Measurements from ENCODE around the gene AQP12B.
"Not testable (repeated sequence)": the region's sequence is repeated elsewhere in the genome, so short reads cannot be mapped to it uniquely, and the experiment has no call there.

Gene AQP12B

DNA sequence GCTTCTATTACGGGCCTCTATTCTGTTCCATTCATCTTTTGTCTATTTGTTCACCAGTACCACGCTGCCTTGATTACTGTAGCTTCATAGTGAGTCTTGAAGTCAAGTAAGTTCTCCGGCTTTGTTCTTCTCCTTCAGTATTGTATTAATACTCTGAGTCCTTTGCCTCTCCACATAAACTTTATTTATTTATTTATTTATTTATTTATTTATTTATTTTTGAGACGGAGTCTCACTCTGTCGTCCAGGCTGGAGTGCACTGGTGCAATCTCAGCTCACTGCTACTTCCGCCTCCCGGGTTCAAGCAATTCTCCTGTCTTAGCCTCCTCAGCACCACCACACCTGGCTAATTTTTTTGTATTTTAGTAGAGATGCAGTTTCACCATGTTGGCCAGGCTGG is 22.8 kb downstream of the AQP12B start:
- DNase-seq (ENCODE audit: low read depth); H3K4me3 ChIP-seq (ENCODE audit: low read depth, low read length): not testable (repeated sequence)

DNA sequence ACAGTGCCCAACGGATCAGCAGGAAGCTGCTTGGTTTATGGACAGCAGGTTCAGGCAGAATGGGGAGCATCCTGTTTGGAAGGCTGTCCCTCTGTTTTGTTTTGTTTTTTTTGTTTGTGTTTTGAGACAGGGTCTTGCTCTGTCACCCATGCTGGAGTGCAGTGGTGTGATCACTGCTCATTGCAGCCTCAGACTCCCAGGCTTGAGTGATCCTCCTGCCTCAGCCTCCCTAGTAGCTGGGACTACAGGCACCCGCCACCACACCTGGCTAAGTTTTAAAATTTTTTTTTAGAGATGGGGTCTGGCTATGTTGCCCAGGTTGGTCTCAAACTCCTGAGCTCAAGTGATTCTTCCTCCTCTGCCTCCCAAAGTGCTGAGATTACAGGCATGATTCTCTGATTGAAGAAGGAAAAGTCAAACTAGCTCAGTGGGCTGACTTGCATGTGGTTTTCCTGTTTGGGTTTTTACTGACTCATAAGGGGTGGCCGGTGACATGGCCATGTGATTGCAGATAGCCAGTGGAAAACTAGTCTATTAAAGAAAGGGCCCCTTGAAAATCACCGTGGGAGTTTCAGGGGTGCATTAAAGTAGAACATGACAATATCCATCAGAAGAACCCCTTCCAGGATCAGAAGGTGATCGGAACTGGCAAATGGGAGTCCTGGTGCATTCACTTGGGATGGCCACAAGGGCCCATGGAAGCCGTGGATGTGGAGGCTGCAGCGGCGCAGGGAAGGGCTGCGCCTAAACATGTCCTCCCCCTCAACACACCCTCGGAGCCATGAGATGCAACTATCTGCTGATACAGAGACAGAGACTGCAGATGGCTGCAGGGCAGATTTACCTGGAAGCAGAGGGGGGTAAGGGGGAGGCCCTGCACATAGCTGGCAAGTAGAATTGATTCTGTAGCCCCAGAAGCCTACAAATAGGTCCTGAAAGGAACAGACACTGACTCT is 26.5 kb downstream of the AQP12B start:
- H3K4me3 ChIP-seq (ENCODE audit: low read depth, low read length), result no peak overlapping the region
- DNase-seq (ENCODE audit: low read depth), result peak; percentile 0

DNA sequence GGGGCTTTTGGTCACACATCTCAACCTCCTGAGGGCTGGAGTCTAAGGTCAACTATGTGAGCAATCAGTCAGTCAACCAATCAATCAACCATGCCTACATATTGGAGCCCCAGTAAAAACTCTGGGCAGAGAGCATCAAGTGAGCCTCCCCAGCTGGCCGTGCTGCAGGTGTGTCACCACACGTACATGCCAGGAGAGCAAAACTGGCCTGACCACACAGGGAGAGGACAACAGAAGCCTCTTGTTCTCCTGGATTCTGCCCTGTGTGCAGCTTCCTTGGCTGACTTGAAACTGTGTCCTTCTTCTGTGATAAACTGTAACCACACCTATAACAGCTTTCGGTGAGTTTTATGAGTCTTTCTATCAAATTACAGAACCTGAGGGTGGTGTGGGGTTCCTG is 31.5 kb downstream of the AQP12B start:
- DNase-seq (ENCODE audit: low read depth), result no peak
- no peak overlapping the region for H3K4me3 ChIP-seq (ENCODE audit: low read depth, low read length)

DNA sequence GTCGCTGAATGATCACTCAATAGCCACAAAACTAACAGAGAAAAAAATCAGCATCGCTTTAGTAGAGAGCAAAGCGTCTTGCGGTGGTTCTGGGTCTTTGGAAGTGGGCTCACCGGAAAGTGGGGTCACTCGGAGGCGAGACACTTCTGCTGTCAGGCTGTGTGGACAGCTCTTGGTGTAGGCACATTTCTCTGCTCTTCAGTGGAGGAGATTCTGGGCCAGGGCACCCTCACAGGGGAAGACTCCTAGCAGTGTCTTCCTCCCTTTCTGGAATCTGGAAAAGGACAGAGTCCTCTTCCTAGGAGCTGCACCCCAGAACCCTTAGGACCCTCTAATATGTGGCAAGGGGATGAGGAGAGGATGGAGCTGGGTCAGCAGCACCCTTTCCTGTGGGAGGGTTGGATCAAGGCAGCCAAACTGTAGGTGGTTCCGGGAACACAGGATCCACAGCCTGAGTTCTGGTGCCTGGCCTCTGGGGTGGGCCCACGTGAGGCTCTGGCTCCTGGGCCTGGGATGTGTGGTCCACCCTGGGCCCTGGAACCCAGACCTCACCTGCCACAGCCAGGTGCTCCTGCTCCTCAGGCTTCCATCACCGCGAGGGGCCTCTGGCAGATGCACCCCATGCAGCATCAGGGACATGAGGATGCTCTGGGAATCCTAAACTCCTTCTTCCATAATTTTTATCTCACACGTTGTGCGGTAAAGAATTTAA is 32.3 kb downstream of the AQP12B start:
- DNase-seq (ENCODE audit: low read depth), result no peak
- H3K4me3 ChIP-seq (ENCODE audit: low read depth, low read length), result no peak overlapping the region

DNA sequence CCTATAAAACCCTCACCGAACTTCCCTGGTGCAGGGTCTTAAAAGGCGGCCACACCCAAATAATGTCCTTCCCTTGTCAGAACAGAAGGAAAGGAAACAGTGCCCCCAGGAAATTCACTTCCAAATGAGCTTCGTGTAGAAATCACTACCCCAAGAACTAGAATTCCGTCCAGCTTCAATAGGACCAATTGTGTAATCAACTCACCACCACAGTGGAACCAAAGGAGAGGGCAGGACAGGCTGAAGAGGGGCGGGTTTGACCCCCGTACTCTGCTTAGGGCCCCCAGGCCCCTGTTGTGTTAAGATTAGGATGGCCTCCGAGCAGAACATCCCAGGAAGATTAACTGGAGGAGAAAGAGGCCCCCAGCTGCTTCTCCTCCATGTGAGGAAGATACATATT is 33.4 kb downstream of the AQP12B start:
- no peak for DNase-seq (ENCODE audit: low read depth)
- no peak overlapping the region for H3K4me3 ChIP-seq (ENCODE audit: low read depth, low read length)

DNA sequence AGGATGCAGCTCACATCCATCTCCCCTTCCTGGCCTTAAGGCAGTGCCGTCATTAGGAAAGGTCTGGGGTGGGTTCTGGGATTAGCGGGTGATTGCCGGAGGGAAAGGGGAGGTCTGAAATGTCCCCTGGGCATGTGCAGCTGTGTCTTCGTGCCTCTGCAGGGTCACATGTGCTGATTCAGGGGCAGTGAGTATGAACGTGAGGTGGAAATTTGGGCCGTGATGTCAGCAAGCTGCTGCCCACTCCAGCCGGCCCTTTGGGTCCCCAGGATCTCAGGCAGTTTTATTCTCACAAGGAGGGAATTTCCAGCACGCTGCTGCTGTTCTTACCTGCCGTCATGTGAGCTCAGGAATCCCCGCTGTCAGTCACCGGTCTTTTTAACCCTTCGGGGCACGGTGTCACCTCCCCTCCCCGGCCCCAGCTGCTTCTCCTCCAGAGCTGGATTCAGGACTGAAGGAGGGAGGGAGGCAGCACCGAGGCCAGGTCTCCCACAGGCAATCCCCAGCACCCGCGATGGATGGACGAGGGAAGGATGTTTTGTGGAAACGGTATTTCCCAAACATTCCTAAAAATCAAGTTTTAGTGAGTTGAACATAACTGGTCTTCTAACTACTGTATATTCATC is 33.9 kb downstream of the AQP12B start:
- H3K4me3 ChIP-seq (ENCODE audit: low read depth, low read length), result no peak overlapping the region
- no peak for DNase-seq (ENCODE audit: low read depth)

DNA sequence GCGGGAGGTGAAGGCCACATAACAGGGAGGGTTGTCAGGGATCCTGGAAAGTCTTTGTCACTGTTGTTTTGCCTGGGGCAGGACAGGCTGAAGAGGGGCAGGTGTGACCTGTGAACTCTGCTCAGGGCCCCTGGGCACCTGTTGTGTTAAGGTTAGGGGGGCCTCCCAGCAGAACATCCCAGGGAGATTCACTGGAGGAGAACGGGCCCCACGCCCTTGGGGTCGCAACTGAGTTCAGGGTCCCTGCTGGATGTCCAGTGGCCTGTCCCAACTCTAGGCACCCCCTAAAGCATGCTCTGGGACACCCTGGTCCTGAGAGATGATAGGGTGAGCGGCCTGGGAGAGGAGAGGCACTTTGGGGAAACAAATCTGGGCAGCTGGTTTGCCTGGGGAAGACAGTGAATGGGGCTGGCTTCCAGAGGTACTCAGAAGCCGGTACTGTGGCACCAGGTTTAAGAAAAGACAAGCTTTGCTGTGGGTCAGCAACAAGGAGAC is 34.5 kb downstream of the AQP12B start:
- DNase-seq (ENCODE audit: low read depth), result no peak
- no peak overlapping the region for H3K4me3 ChIP-seq (ENCODE audit: low read depth, low read length)

DNA sequence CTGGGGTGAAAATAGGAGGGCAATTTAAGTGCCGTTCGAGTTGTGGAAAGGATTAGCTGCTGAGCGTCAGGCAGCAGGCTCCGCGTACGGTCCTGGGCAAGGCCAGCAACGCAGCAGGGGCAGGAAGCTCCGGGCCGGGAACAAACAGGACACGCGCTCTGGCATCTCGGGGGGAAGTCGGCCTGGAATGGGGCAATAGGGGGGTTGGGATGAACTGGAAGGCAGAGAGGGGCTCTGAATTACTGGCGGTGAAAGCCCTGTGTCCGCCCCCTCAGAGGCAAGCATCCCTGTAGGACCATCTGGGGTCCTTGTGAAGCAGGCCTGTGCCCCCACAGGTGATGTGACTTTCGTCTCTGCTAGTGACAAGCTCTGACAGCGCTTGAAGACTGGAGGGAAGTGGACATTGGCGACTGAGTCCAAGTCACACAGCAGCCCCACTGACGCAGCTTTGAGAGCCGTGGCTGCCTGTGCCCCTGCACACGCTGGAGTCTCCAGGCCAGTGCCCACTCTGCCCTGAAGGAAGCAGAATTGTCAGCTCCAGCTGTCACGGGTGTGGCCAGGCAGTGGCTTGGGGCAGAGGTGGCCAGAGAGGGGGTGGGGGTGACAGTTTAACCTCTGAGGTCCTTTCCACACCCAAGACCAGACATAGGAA is 35.1 kb downstream of the AQP12B start:
- H3K4me3 ChIP-seq (ENCODE audit: low read depth, low read length), result no peak overlapping the region
- no peak for DNase-seq (ENCODE audit: low read depth)

DNA sequence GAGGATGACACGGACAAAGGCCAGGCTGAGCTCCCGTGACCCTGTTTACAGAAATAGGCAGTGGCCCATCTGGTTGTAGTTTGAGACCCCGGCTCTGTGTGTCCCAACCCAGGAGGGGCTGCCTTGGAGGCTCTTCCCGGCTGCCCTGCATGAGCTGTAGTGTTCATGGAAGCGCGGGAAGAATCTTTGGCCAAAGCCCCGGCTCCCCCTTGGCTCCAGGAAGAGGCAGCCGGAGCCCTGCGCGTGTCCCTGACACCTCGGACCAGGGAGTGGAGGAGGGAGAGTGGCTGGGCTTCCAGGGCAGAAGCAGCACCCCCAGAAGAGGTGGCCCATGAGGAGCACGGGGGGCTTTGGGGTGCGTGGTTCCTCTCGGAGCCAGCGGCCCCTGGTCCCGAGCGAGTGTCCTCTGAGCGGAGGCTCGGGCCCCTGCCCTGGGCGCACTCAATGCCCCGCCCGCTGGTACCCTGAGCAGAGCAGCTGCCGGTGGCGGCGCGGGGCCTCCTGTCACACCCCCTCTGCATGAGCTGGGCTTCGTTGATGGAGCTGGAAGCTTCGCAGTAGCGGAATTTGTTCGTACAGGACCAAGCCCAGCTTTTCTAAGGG is 35.7 kb downstream of the AQP12B start:
- no peak overlapping the region for H3K4me3 ChIP-seq (ENCODE audit: low read depth, low read length)
- no peak for DNase-seq (ENCODE audit: low read depth)

DNA sequence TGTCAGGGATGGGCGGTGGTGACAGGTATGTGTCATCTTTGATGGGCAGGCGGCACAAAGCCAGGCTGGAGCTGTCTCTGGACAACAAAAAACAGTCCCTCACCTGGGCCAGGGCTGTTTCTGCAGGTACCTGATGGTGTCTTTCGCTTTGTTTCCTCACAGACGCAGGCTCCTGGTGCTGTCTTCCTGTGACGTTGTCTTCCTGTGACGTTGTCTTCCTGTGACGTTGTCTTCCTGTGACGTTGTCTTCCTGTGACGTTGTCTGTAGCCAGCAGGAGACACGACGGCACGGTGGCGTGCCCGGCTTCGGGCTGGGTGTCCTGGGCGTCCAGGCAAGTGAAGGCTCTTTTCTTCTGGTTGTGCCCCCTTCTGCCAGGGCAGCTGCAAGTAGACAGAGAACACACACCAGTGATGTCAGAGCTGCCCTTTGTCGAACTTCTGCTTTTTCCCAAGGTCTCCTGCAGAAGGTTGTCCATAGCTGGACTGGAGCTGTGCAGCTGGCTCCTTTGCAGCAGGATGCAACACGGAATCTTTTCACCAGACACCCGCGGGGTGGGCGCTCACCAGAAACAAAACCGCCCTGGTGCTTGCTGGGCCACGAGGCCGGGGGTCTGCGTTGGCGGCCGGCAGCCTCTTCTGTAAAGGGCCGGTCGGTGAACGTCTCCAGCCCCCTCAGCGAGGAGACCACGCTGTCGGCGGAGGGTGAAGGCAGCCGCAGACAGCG is 36.3 kb downstream of the AQP12B start:
- H3K4me3 ChIP-seq (ENCODE audit: low read depth, low read length), result no peak overlapping the region

DNA sequence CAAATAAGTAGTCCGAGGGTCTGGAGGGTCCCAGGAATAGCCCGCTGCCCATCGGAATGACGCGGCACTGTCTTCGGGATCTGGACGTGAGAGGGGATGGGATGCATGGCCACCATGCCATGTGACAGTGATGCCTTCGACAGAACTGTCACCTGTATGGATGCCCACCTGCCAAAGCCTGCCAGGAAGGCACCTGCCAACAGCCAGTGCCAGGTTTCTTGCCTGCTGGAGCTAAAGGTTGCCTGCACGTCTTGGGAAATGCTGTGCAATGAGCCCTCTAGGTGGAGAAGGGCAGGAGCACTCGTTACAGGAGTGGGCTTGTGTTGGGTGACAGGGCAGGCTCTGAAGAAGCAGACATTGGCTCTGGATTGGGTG is 36.9 kb downstream of the AQP12B start:
- DNase-seq (ENCODE audit: low read depth), result no peak
- H3K4me3 ChIP-seq (ENCODE audit: low read depth, low read length), result no peak overlapping the region

More for the DNA sequence above, 36.3 kb downstream of the AQP12B start:
- DNase-seq (ENCODE audit: low read depth), result no peak

DNA sequence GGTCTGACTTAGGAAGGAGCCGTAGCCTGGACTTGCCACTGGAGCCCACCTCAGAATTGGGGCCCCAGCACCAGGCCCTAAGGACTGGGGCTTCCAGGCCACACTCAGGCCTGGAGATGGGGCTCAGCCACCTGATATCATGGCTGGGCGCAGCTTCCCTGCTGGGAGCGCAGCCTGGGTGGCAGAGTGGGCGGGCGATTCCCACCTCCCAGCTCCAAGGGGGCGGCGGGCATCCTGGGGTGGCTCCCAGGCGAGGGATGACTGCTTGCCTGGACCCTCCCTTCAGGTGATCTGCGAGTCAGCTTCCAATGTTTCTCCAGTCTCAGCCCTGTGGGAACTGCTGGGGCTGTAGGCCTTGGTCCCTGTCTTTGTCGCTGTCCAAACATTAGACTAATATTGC is 37.3 kb downstream of the AQP12B start:
- no peak for DNase-seq (ENCODE audit: low read depth)
- H3K4me3 ChIP-seq (ENCODE audit: low read depth, low read length), result no peak overlapping the region

DNA sequence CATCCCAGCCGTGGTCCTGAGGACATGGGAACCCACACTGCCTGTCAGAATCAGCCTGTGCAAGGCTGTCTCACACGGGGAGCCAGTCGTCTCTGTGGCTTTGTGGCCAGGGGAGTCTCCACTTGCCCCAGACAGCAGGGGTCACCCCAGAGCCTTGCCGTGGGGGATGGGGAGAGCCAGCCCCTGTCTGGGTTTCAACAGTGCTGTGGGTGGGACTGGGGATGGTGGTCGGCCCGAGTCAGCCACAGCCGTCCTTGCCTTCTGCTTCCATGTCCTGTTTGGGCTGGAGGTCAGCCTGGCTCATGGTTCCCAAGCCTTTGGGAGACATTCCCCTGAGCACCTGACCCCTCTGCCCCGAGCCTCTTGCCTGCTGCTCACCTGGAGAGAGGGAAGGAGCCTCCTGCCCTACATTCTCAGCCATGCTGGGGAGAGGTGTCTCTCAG is 37.8 kb downstream of the AQP12B start:
- DNase-seq (ENCODE audit: low read depth), result no peak
- no peak overlapping the region for H3K4me3 ChIP-seq (ENCODE audit: low read depth, low read length)

DNA sequence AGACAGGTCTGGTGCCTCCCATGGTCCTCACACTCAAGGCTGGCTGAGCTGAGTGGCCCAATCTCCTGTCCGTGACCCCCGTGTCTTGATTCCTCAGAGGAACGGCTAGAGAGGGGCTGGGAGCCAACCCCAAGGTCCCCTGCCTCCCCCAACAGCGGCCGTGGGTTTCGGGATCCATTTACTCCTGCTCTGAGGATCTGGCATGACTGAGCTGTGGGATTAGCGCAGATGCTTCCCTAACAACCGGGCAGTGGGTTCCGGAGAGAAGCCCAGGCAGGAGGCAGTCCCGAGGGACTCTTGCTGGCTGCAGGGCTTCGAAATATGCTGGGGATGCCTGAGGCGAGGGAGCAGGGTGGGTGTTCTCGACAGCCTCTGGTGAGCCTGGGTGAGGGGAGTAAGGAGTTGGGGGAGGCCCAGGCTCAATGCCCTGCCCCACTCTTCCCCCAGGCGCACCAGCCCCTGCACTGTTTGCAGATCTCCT is 38.5 kb downstream of the AQP12B start:
- no peak for DNase-seq (ENCODE audit: low read depth)

DNA sequence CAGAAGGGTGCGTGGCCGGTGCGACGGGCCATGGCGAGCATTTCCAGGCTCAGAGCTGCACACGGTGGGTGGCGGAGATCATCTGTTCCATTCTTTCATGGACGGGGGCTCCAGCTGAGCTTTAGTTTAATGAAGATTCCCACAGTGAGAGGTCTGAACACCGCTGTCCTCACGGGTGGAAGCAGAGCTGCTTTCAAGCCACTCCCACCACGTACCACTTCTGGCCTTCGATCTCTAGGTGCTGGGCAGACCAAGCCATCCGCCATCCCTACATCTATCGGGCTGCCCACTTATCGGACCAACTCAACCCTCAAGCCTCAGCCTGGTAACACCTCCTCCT is 38.9 kb downstream of the AQP12B start:
- no peak for DNase-seq (ENCODE audit: low read depth)
- H3K4me3 ChIP-seq (ENCODE audit: low read depth, low read length), result no peak overlapping the region

More for the DNA sequence above, 38.5 kb downstream of the AQP12B start:
- H3K4me3 ChIP-seq (ENCODE audit: low read depth, low read length), result no peak overlapping the region

DNA sequence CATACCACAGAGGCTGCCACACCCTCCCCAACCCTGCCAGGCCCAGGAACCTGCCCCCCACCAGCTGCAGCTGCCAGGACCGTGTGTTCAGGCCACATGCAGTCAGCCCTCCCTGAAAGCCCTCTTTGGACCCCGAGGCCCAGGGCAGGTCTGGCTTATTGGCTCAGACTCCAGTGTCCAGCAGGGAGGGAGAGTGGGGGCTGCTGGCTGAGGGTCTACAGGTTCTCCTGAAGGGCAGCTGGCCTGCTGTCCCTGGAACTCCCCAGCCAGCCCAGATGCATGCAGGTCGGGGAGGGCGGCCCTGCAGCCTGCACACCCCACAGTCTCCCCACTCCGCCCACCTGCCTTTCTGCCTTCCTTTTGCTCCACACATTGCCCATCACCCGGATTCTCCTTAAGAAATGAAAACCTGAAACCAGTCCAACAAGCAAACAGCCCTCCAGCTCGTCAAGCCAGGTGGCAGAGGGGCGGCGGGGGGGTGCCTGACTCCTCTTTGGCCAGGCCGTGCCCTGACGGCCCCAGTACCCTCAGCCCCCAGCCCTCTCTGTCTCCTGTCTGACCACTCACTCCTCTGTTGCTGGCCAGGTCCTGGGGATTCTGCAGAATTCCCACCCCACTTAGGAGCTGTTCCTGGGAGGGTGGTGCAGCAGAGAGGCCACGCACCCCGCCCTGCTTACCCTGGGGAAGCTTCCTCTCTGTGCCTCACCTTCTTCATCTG is 39.4 kb downstream of the AQP12B start:
- no peak for DNase-seq (ENCODE audit: low read depth)
- no peak overlapping the region for H3K4me3 ChIP-seq (ENCODE audit: low read depth, low read length)

DNA sequence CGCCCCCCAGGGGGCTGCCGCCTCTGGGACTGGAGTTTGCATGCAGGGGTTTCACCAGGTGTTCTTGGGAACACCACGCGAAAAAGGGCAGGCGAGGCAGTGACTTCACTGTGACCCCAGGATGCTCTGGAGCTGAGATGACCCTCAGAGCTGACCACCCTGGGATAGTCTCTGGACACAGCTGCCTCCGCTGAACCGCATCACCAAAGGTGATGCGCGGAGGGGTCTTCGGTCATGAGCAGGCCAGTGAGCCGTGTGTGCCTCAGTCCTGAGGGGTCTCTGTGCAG is 39.9 kb downstream of the AQP12B start:
- H3K4me3 ChIP-seq (ENCODE audit: low read depth, low read length), result no peak overlapping the region
- DNase-seq (ENCODE audit: low read depth), result no peak
